ENCODE data around the gene TSSK1B. TPM values are rescaled to one million over a fixed set of nuclear protein-coding genes. Genes with fewer than 3 reads are reported as not detected.

Gene TSSK1B
- total RNA-seq, 6 experiments from 2014 or later: not detected

DNA sequence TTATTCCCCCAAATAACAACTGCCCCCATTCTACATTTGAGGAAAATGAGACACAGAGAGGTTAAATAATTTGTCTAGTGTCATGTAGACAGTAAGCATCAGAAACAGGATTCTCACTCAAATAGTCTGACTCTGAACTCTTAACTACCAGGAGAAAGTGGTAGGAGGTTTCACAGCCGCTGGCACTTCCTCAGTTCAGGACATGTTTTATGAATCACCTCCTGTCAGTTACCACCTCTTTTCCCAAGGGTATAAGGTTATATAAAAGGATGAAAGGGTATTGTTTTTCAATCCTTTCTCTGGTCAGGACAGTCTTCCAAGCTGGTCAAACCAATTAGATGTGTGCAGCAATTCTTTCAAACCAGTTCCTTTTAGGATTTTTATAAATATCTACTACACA is 52.1 kb downstream of the TSSK1B start:
- Histone ChIP-seq H3K27me3 (no peaks in the 10 kb centered on the region), H3K4me1 (no peaks in the 10 kb centered on the region), H3K27ac (no peak overlapping the region), H3K36me3 (no peaks in the 10 kb centered on the region), H3K4me3 (no peak overlapping the region), H3K9me3 (no peaks in the 10 kb centered on the region)
- TF ChIP-seq, protein P1, sequence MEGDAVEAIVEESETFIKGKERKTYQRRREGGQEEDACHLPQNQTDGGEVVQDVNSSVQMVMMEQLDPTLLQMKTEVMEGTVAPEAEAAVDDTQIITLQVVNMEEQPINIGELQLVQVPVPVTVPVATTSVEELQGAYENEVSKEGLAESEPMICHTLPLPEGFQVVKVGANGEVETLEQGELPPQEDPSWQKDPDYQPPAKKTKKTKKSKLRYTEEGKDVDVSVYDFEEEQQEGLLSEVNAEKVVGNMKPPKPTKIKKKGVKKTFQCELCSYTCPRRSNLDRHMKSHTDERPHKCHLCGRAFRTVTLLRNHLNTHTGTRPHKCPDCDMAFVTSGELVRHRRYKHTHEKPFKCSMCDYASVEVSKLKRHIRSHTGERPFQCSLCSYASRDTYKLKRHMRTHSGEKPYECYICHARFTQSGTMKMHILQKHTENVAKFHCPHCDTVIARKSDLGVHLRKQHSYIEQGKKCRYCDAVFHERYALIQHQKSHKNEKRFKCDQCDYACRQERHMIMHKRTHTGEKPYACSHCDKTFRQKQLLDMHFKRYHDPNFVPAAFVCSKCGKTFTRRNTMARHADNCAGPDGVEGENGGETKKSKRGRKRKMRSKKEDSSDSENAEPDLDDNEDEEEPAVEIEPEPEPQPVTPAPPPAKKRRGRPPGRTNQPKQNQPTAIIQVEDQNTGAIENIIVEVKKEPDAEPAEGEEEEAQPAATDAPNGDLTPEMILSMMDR (IDR thresholded peaks at IDR 0.05): no peak
- no peak for TF ChIP-seq POLR2A (IDR thresholded peaks at IDR 0.05)
- DNase-seq: no peak
- intact Hi-C loops (cut with DNase I): loop anchor here in 1 of 2 donors (10.0 kb wide), 1 partner anchor 222 kb away; no protein-coding TSS in a partner anchor
- WGBS (ENCODE audit: insufficient coverage, low coverage, low lambda C conversion rate, missing lambda C conversion rate): 59% methylated on average over 1 of the region's 1 CpG
- no peak for ATAC-seq

Other genes with a start within 250 kb of the TSSK1B start
- 10 to 100 TPM; 23.1 to 35.2 (median 26.1) TPM for gene MCC, start 53.5 kb upstream of the TSSK1B start, total RNA-seq
- 10 to 100 TPM; 12.2 to 18.3 (median 15.7) TPM for gene YTHDC2, start 78.7 kb upstream of the TSSK1B start, total RNA-seq

Measured in right lobe of liver (tissue), 6 donors.